BJ (cell line): ENCODE data around the gene WASF2. TPM values are rescaled to one million over a fixed set of nuclear protein-coding genes. Genes with fewer than 3 reads are reported as not detected.

ENCODE experiments used
- CTCF ChIA-PET: fragments of 350-600 bp; formaldehyde crosslinking; extraction: SDS; loops from one replicate; lab custom pipeline; 2021; ENCODE audit warnings: antibody characterized with exemption, inconsistent platforms; lab: Yijun Ruan, JAX
- POLR2A ChIA-PET: fragments of 300-600 bp; sonication (Branson Sonifier 250); formaldehyde crosslinking; extraction: SDS; loops from one replicate; lab custom pipeline; 2021; ENCODE audit warnings: antibody characterized with exemption; lab: Charles Lee
- DNase-seq: peaks from one replicate; pipeline ENCODE4 v3.0.0-alpha.2; 2011; ENCODE audit warnings: low read depth
- H3K27me3 ChIP-seq: 2 replicates; pipeline ENCODE4 v1.6.0; 2011; ENCODE audit warnings: low read length; ENCODE audit not compliant: control insufficient read depth, insufficient read depth
- H3K36me3 ChIP-seq: 2 replicates; pipeline ENCODE4 v1.5.1; 2011; ENCODE audit warnings: low read length; ENCODE audit not compliant: control insufficient read depth, insufficient read depth
- H3K4me3 ChIP-seq: 2 replicates; pipeline ENCODE4 v1.5.1; 2011; ENCODE audit warnings: low read depth, mild to moderate bottlenecking, control low read depth, low read length
- CTCF ChIP-seq: IDR thresholded peaks from 2 replicates; pipeline ENCODE4 v1.5.1; 2011; ENCODE audit warnings: low read depth, mild to moderate bottlenecking, control low read depth, inconsistent platforms, low read length, moderate library complexity; ENCODE audit not compliant: insufficient read depth
- polyA plus RNA-seq: library from polyadenylated mRNA; depleted of rRNA; stranded (reverse); fragments of >200 nt; gene quantifications from 2 replicates; pipeline ENCODE4 v1.2.3, GENCODE V29; 2011

WASF2 gene
- polyA plus RNA-seq, 1 experiment, result 56.5 TPM

GRCh38 chr1:27366113-27366410 is 123.9 kb downstream of the WASF2 start:
- H3K4me3 ChIP-seq, result peak overlapping the region; percentile 56
- H3K36me3 ChIP-seq, result peaks cover 13% of the 10 kb centered on the region
- TF ChIP-seq CTCF, result 0 out of 2 replicates have a peak, but pooled peaks have one; percentile 5
- CTCF ChIA-PET, result interaction anchor here (1.0 to 6.1 kb wide), 26 partner anchors 9 to 296 kb away, joined by 3 to 118 read pairs (median 6); partner anchors contain the start of genes CD164L2, FCN3, GPR3 and SYTL1
- peak; percentile 14 for DNase-seq
- POLR2A ChIA-PET, result interaction anchor here (0.6 to 0.7 kb wide), 5 partner anchors 22 to 577 kb away, joined by 3 to 13 read pairs (median 9); no protein-coding TSS in a partner anchor
- no peaks in the 10 kb centered on the region for H3K27me3 ChIP-seq

GRCh38 chr1:27365372-27366112 is 124.4 kb downstream of the WASF2 start:
- ChIA-PET POLR2A (interaction anchor here (0.6 to 0.7 kb wide), 6 partner anchors 23 to 577 kb away, joined by 3 to 13 read pairs (median 9); partner anchors contain the start of gene WASF2), CTCF (interaction anchor here (0.6 to 6.1 kb wide), 27 partner anchors 9 to 297 kb away, joined by 3 to 118 read pairs (median 7); partner anchors contain the start of genes CD164L2, GPR3 and SYTL1)
- no peak for TF ChIP-seq CTCF
- H3K27me3 ChIP-seq, result no peaks in the 10 kb centered on the region
- peaks cover 14% of the 10 kb centered on the region for H3K36me3 ChIP-seq
- peak overlapping the region; percentile 56 for H3K4me3 ChIP-seq
- DNase-seq, result peak; percentile 65

DNA sequence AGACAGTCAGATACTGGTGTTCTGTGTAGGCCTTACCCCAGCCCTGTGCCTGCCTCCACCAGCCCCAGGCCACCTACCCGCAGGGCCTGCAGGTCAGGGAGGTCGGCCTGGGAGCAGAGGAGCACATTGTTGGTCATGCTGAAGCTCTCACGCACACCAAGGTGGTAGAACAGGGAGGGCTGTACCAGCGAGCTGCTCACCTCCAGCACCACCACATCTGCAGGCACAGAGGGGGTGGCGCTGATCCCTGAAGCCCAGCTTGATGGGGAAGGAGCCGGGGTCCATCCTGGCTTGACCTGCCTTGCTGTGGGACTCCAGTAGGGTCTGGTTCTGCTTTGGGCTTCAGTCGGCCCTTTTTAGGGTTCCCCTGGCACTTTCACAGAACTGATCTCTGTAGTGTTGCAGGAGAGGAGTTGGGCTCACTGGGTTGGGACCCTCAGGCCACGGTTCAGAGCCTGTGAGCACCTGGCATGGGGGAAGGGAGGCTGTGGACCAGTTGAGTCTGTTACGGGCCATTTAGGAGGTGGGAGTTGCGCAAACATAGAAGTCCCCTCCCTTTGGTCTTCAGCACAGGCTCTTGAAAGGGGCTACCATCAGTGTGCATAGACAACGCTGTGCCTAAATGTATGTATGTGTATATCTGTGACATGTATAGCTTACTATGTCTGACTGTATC is 125.1 kb downstream of the WASF2 start:
- Histone ChIP-seq H3K36me3 (peaks cover 14% of the 10 kb centered on the region), H3K27me3 (no peaks in the 10 kb centered on the region), H3K4me3 (peak overlapping the region; percentile 56)
- no peak for TF ChIP-seq CTCF
- CTCF ChIA-PET, result interaction anchor here (0.6 to 6.1 kb wide), 14 partner anchors 8 to 297 kb away, joined by 3 to 118 read pairs (median 9); partner anchors contain the start of genes CD164L2 and GPR3
- no peak for DNase-seq
- POLR2A ChIA-PET, result interaction anchor here (0.6 kb wide), 1 partner anchor 125 kb away, joined by 5 read pairs; the partner anchor contains the start of gene WASF2

DNA sequence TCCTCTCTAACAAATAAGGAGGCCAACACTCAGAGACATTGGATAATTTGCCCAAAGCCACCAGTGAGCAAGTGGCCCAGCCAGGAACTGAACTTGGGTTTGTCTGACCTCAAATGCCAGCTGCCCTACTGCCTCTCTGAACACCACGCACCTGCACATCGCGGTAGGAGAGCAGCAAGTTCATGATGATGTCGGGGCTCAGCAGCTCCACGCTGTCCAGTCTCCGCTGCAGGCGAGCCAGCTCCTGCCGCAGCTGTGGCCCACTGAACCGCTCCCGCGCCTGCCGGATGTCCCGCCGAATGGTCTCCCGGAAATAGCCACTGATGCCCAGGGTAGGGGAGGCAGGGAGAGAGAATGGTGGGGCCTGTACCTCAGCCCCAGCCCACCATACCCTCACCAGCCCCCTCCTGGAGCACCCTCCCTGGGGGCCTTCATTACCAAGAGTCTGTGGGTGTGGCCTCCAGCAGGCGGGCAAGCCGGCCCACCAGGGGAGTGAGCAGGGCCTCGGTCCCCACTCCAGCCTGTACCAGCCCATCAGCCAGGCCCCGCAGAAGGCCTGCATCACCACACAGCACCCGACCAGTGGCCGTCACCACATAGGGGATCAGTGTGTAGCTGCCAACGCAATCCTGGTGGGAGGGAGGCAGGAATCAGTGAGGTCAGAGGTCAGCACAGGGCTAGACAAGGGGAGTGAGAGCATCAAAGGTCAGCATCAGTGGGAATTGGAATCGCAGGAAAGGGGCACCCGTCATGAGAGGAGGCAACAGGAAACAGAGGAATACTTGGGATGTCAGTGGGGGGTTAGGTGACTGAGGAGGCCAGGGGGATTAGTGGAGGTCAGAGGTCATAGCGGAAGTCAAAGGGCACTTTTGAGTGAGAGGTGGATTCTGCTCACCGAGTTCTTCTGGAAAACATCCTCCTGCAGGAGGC is 125.9 kb downstream of the WASF2 start:
- no peak for TF ChIP-seq CTCF
- POLR2A ChIA-PET, result no interaction called here
- Histone ChIP-seq H3K36me3 (peaks cover 15% of the 10 kb centered on the region), H3K27me3 (no peaks in the 10 kb centered on the region), H3K4me3 (no peak overlapping the region)
- no peak for DNase-seq
- CTCF ChIA-PET, result interaction anchor here (0.6 to 6.1 kb wide), 8 partner anchors 7 to 262 kb away, joined by 3 to 118 read pairs (median 7); partner anchors contain the start of gene GPR3
